ENCODE measurements around the gene GPC6.

The GPC6 gene

DNA sequence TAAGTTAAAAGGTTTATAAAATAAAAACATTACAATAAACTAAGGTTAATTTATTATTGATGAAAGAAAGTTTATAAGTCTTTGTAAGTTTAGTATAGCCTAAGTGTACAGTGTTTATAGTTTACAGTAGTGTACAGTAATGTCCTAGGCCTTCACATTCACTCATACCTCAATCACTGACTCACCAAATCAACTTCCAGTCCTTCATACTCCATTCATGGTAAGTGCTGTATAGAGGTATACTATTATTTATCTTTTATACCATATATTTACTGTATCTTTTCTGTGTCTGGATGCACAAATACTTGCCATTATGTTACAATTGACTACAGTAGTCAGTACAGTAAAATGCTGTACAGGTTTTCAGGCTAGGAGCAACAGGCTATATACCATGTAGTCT lies 490.0 kb downstream of the GPC6 start:
- H3K4me3 ChIP-seq (ENCODE audit: low read length), result no peak overlapping the region
- TF ChIP-seq, protein P1, sequence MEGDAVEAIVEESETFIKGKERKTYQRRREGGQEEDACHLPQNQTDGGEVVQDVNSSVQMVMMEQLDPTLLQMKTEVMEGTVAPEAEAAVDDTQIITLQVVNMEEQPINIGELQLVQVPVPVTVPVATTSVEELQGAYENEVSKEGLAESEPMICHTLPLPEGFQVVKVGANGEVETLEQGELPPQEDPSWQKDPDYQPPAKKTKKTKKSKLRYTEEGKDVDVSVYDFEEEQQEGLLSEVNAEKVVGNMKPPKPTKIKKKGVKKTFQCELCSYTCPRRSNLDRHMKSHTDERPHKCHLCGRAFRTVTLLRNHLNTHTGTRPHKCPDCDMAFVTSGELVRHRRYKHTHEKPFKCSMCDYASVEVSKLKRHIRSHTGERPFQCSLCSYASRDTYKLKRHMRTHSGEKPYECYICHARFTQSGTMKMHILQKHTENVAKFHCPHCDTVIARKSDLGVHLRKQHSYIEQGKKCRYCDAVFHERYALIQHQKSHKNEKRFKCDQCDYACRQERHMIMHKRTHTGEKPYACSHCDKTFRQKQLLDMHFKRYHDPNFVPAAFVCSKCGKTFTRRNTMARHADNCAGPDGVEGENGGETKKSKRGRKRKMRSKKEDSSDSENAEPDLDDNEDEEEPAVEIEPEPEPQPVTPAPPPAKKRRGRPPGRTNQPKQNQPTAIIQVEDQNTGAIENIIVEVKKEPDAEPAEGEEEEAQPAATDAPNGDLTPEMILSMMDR (conservative IDR thresholded peaks at IDR 0.05; ENCODE audit: low read length), result no peak
- DNase-seq (ENCODE audit: low read depth), result no peak

DNA sequence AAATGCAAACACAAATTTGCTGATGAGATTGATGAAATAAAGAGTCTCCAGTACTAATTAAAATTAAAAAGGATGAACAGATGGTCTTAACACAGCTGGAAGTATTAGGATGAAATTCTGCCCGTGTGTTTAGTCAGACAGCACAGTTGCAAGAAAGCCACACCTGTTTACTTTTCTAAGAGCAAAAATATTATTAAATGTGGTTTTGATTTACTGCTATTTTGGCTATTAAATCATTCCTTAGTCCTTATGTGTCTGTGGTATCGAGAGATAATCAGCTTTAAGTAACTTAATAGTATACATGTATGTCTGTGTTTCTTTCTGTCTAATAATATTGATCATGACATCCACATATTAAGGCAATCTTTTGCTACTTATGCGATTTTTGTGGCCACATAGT lies 494.9 kb downstream of the GPC6 start:
- TF ChIP-seq, protein P1 (conservative IDR thresholded peaks at IDR 0.05; ENCODE audit: low read length), result no peak

DNA sequence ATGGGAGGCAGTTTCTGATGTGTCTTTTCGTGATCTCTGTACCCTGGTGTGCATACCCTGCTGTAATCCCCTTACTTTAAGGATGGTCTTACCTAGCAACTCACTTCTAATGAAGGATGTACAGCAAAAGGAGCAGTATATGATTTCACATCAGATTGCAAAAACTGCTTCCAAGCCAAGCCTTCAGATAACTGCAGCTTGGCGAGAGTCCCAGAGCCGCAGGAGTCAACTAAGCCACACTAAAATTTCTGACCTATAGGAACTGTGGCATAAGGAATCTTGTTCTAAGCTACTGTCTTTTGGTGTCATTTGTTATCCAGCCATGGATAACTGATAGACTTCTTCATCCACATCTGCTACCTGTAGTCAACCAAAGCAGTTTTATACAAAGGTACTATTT lies 496.7 kb downstream of the GPC6 start:
- H3K4me3 ChIP-seq (ENCODE audit: low read length), result no peak overlapping the region
- TF ChIP-seq, protein P1 (conservative IDR thresholded peaks at IDR 0.05; ENCODE audit: low read length), result no peak
- no peak for DNase-seq (ENCODE audit: low read depth)

More for the DNA sequence above, 494.9 kb downstream of the GPC6 start:
- no peak for DNase-seq (ENCODE audit: low read depth)
- H3K4me3 ChIP-seq (ENCODE audit: low read length), result no peak overlapping the region

DNA sequence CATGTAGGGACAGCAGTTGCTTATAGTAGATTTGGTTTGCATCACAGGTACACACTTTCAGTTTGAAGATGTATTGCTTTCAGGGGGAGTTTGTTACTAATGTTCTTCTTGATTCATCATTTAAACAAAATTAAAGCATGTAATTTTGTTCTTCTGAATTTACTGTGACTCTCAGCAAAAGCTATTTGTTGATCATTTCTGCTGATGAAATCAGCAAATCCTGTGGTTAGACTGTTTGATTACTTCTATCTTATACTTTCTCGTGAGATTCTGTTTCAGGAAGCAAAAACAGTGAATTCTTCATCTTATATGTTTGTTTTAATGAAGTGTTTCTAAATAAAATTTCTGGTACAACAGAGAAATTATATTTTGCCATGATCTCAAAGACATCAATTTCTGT lies 497.6 kb downstream of the GPC6 start:
- peak; percentile 21 for DNase-seq (ENCODE audit: low read depth)
- TF ChIP-seq, protein P1 (conservative IDR thresholded peaks at IDR 0.05; ENCODE audit: low read length), result no peak
- H3K4me3 ChIP-seq (ENCODE audit: low read length), result no peak overlapping the region

DNA sequence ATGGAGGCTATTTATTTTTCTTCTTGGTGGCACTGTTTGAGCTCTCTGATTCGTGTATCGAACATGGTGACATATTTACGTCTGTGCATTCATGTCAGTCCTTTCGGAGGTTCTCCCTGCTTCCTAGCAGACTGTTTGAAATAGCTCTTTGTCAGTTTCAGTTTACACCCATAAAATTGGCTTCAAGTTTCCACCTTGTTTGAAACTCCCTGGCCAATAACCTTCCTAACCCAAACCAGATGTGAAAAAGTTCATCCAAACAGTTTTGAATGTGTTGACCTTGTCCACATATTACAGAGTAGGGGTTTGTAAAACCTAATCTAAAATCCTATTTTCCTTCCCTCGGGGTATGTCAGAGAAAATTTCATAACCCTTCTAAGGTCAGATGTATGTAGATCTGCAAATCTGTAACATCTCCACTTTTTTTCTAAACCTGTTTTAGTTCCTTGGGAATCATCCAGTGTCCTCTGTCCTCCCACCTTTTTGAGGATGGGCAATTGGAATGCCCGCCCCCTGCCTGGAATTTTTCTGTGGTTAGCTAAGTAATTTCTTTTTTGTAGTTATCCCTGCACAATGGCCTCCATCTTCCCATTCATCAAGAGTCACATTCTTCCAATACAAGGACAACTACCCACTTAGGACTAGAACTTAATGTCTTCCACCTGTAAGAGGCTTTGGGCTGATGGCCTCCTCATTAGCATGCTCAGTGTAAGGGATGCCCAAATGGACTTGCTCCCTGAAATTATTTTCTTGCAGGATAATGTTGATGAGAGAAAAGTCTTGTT lies 499.8 kb downstream of the GPC6 start:
- no peak overlapping the region for H3K4me3 ChIP-seq (ENCODE audit: low read length)
- peak; percentile 25 for DNase-seq (ENCODE audit: low read depth)
- TF ChIP-seq, protein P1 (conservative IDR thresholded peaks at IDR 0.05; ENCODE audit: low read length), result no peak

DNA sequence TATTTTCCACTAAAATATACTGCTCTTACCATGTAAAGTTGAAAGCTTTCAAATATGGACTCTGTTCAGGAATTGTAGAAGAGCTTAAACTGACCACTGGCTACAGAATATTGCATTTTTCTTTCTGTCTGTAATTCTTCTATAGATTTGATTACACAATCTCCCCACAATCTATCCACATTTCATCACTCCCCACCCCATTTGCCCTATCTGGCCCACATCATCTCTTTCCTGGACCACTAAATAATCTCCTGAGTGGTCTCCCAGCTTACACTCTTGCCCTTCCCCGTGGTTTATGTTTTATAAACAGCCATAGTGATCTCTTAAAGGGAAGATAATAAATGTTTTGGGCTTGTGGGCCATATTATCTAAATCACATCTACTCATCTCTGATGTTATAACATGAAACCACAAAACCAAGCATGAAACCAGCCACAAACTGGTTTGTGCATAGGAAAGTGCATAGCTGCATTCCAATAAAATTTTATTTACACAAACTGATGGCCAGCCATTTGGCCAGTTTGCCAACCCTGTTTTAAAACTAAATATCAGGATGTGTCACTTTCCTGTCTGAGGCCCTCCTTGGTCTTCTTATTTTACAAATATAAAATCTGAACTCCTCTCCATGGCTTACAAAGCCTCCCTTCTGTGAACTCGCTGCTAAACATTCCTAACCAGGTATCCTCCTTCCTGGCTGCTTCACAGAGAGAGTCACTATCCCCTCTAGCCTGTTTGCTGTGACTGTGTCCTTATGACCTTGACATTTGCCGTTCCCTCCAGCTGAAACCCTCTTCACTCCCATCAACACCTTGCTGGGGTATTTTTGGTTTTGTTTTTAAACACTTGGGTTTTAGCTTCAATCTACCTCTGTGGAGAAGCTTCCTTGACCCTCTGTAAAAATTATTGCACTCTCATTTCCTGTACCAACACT lies 500.9 kb downstream of the GPC6 start:
- TF ChIP-seq, protein P1 (conservative IDR thresholded peaks at IDR 0.05; ENCODE audit: low read length), result no peak
- DNase-seq (ENCODE audit: low read depth), result peak; percentile 77
- H3K4me3 ChIP-seq (ENCODE audit: low read length), result no peak overlapping the region
